Measurements from ENCODE around the gene SOX5. TPM values are rescaled to one million over a fixed set of nuclear protein-coding genes. Genes with fewer than 3 reads are reported as not detected.
"Not testable (repeated sequence)": the region's sequence is repeated elsewhere in the genome, so short reads cannot be mapped to it uniquely, and the experiment has no call there.

The SOX5 gene
- total RNA-seq, 1 donor from 2014 or later, result 107 TPM

- no peak for FAIRE-seq
- DNase-seq (ENCODE audit: low spot score in 2 of 2), result no peak
Measured at GRCh38 chr12:23851602-23852001, 97.9 kb downstream of the SOX5 start.

DNA sequence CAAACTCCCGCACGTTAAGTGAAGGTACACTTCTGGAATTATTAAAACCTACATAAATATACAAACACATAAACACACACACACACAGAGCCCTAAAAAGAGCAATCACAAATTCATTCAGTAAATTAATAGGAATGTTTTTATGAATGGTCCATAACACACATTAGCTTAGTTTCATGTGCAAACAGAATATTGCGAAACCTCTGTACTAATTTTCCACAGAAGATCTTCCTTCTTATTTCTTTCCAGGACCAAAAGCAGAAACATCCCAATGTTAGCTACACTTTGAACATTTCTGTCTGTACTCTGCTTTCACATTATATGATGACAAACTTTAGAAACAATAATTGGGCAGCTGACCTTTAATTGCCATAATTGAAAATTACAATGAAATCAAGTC lies 101.6 kb downstream of the SOX5 start:
- FAIRE-seq, result no peak

GRCh38 chr12:23843958-23844357 lies 105.5 kb downstream of the SOX5 start:
- no peak for FAIRE-seq

More for the DNA sequence above, 101.6 kb downstream of the SOX5 start:
- no peak for DNase-seq (ENCODE audit: low spot score in 2 of 2)

GRCh38 chr12:23834076-23834475 lies 115.4 kb downstream of the SOX5 start:
- DNase-seq (ENCODE audit: low spot score in 2 of 2) (no peak), FAIRE-seq (no peak)

More at GRCh38 chr12:23843958-23844357, 105.5 kb downstream of the SOX5 start:
- DNase-seq (ENCODE audit: low spot score in 2 of 2), result no peak

- DNase-seq (ENCODE audit: low spot score in 2 of 2) (no peak), FAIRE-seq (no peak)
Measured at GRCh38 chr12:23831739-23832138, 117.7 kb downstream of the SOX5 start.

GRCh38 chr12:23830210-23830609 lies 119.3 kb downstream of the SOX5 start:
- DNase-seq (ENCODE audit: low spot score in 2 of 2), result no peak
- no peak for FAIRE-seq

- DNase-seq (ENCODE audit: low spot score in 2 of 2) (no peak), FAIRE-seq (no peak)
Measured at GRCh38 chr12:23827353-23827752, 122.1 kb downstream of the SOX5 start.

- FAIRE-seq; DNase-seq (ENCODE audit: low spot score in 2 of 2): not testable (repeated sequence)
Measured at GRCh38 chr12:23825124-23825523, 124.3 kb downstream of the SOX5 start.

GRCh38 chr12:23824358-23824757 lies 125.1 kb downstream of the SOX5 start:
- DNase-seq (ENCODE audit: low spot score in 2 of 2) (no peak), FAIRE-seq (no peak)

DNA sequence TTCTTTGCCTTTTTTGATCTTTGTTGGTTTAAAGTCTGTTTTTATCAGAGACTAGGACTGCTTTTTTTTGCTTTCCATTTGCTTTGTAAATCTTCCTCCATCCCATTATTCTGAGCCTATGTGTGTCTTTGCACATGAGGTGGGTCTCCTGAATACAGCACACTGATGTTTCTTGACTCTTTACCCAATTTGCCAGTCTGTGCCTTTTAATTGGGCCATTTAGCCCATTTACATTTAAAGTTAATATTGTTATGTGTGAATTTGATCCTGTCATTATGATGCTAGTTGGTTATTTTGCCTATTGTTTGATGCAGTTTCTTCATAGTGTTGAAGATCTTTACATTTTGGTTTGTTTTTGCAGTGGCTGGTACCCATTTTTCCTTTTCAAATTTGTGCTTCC lies 126.6 kb downstream of the SOX5 start:
- not testable (repeated sequence) for DNase-seq (ENCODE audit: low spot score in 2 of 2); FAIRE-seq

- FAIRE-seq, result no peak
- no peak for DNase-seq (ENCODE audit: low spot score in 2 of 2)
Measured at GRCh38 chr12:23817345-23817744, 132.1 kb downstream of the SOX5 start.

GRCh38 chr12:23816394-23816851 lies 133.0 kb downstream of the SOX5 start:
- DNase-seq (ENCODE audit: low spot score in 2 of 2) (no peak), FAIRE-seq (no peak)

DNA sequence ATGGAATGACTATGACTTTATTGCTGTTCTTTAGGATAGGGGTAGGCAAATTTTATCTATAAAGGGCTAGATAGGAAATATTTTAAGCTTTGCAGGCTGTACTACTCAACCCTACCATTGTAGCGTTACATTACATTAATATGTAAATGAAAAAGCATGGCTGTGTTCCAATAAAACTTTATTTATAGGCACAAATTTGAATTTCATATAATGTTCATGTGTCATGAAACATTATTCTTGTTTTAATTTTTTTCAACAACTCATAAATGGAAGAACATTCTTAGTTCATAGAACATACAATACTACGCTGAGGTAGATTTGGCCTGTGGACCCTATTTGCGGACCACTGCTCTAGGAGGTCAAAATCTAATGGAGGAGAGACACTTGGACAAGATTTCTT lies 133.7 kb downstream of the SOX5 start:
- no peak for FAIRE-seq
- no peak for DNase-seq (ENCODE audit: low spot score in 2 of 2)

DNA sequence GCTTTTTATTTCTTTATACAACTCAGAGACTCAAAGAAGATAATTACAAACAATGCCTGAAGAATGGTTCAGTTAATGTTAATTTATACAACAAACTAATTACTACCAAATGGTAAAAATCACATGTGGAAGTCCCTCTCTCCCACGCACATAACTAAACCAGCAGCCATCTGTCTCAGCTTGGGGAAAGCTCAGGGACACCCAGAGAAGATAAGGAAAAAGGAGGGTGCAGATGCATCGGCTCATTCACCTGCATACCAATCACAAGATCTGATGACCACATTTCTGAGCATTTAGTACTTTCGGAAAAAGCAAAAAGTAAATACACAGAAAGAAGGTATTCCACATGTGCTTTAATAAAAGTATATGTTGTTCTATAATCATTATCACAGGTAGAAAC lies 136.3 kb downstream of the SOX5 start:
- no peak for FAIRE-seq
- no peak for DNase-seq (ENCODE audit: low spot score in 2 of 2)

DNA sequence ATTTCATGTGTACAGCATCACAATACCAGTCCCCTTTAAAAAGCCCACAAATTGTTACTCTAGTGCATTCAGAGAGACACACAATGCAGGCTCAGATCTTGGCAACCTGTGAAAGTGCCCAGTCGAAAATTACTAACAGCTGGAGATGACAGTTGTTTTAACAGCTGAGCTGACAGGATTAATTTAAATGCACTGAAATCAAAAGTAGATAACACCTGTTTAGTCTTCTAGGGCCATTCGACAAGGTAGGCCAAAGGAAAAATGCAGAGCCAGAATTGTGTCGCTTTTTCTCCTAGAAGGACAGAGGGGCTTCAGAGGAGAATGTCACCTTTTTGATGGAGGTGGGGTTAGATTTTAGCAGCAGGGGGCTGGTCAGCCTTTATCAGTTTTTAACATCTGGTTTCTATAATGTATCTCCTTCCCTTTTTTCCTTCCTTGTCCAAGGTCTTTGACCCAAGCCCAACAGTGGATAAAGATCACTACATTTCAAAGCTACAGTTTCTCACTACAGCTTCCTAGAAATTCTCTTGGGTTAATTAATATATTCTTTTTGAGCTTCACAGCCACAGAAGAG lies 139.1 kb downstream of the SOX5 start:
- DNase-seq (ENCODE audit: low spot score in 2 of 2), result no peak
- no peak for FAIRE-seq

- FAIRE-seq (no peak), DNase-seq (ENCODE audit: low spot score in 2 of 2) (no peak)
Measured at GRCh38 chr12:23803540-23803939, 145.9 kb downstream of the SOX5 start.

DNA sequence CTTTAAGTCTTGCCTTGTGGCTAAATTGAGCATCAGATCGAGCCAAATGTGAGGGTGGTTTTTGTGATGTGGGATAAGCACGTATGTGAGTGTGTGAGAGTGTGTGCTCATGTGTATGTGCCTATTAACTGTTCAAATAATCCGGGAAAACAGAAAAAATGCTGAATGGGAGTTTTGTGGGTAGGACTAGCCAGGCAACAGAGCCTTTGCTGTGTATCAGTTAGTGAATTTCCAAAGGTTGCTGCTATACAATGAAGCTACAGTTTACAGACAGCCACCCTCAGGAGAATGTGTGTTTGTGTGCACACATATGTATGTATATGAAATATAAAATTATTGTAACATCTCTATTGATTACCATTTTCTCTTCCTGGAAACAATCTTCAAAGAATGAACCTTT lies 154.0 kb downstream of the SOX5 start:
- FAIRE-seq (no peak), DNase-seq (ENCODE audit: low spot score in 2 of 2) (no peak)

GRCh38 chr12:23781118-23781517 lies 168.4 kb downstream of the SOX5 start:
- no peak for DNase-seq (ENCODE audit: low spot score in 2 of 2)
- FAIRE-seq, result no peak

DNA sequence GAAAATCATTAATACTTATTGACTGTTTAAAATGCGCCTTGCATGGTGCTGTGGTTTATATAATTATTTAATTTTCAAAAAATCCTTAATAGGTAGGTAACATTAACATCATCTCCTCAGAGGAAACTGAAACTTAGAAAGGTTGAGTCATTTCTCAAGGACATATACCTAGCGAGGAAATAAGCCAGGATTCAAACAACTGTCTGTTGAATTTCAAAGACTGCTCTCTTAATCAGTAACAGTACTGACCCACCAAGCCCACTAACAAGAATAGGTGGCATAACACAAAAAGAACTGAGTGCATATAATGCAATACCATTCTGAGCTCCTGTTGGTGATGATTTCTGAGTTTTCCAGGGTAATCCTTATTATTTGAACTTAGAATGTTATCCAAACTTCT lies 174.3 kb downstream of the SOX5 start:
- DNase-seq (ENCODE audit: low spot score in 2 of 2) (no peak), FAIRE-seq (no peak)

DNA sequence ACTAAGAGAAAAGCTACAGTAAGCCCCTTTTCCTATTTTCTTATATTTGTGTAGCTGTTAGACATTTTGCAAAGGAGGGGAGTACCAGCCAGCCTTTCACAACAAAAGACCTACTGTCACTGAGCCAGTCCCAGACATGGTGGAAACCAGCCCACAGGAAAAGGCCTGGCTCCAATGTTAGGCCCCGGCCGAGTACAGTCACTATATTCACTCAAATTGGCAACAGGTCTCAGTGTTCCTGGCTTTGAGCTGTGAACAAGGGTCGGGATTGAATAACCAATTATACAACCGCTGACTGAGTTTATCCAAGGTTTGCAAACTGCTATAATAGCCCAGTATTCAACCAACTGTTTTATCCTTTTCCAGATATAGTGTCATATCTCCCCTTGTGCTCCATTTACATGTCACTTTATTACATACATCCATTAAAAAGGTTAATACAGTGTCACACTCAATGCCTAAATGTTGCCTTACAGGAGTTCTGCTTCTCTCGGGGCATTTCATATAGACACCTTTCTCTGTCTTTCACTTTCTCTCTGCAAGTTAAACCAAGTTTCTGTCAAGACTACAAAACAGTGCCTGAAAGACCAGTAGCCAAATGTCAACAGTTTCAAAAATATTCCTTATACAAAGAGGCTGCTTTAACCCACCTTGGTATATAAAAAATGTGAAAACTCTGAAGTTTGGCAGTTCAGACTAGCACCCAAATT lies 178.1 kb downstream of the SOX5 start:
- DNase-seq (ENCODE audit: low spot score in 2 of 2) (peak; percentile 22 to 24), FAIRE-seq (peak; percentile 92)

- no peak for FAIRE-seq
- DNase-seq (ENCODE audit: low spot score in 2 of 2), result no peak
Measured at GRCh38 chr12:23770202-23770938, 179.1 kb downstream of the SOX5 start.

DNA sequence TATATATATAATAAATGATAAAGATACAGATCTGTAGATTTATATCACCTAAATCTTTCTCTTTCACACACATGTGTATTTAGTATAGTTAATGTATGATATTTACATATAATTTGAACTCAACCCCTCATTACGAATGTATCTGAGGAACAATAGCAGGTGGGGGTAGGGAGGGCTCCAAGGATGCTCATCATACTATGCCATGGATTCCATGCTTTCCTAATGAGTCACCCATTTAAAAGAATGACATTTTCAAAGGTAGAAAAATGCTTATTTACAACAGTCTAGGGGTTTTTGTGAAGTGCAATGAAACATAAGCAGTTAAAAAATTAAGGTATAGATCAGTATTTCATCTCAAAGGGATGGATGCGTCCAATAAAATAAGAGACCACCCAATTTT lies 181.6 kb downstream of the SOX5 start:
- FAIRE-seq (no peak), DNase-seq (ENCODE audit: low spot score in 2 of 2) (no peak)
